Mesenchymal stem cell (in vitro differentiated cells and primary cell): Measurements from ENCODE around the gene PHACTR2.

Source experiments
- DNase-seq: peaks from one replicate; pipeline ENCODE4 v3.0.0-alpha.2; 2013
- H2AFZ ChIP-seq: one replicate; pipeline ENCODE4 v1.6.1; 2013; ENCODE audit warnings: low read depth, mild to moderate bottlenecking, control low read depth, inconsistent platforms, low read length, moderate library complexity
- H2AK5ac ChIP-seq: 2 replicates; pipeline ENCODE4 v1.6.1; 2013; ENCODE audit warnings: low read length, moderate library complexity, mild to moderate bottlenecking, inconsistent platforms; ENCODE audit not compliant: severe bottlenecking
- H2BK120ac ChIP-seq: one replicate; pipeline ENCODE4 v1.6.1; 2013; ENCODE audit warnings: low read depth, mild to moderate bottlenecking, inconsistent platforms, low read length, moderate library complexity
- H2BK12ac ChIP-seq, 2 experiments: one replicate each; pipeline ENCODE4 v1.6.1; 2013; ENCODE audit warnings: inconsistent platforms in 2 of 2, low read length in 2 of 2, mild to moderate bottlenecking in 2 of 2, moderate library complexity in 2 of 2, control low read depth in 1 of 2
- H2BK15ac ChIP-seq: one replicate; pipeline ENCODE4 v1.6.1; 2013; ENCODE audit warnings: mild to moderate bottlenecking, low read depth, inconsistent platforms; ENCODE audit not compliant: poor library complexity, severe bottlenecking
- H2BK5ac ChIP-seq: 2 replicates; pipeline ENCODE4 v1.6.1; 2013; ENCODE audit warnings: low read depth, mild to moderate bottlenecking, low read length, control low read depth, inconsistent platforms; ENCODE audit not compliant: poor library complexity, severe bottlenecking
- H3K14ac ChIP-seq, 2 experiments: one replicate each; pipeline ENCODE4 v1.6.1; 2013; ENCODE audit warnings: inconsistent platforms in 2 of 2, low read length in 2 of 2, control low read depth in 1 of 2, mild to moderate bottlenecking in 1 of 2, moderate library complexity in 1 of 2
- H3K18ac ChIP-seq, 2 experiments: one replicate each; pipeline ENCODE4 v1.6.1; 2013; ENCODE audit warnings: inconsistent platforms in 2 of 2, low read length in 2 of 2, control low read depth in 1 of 2, low read depth in 1 of 2, mild to moderate bottlenecking in 1 of 2
- H3K23ac ChIP-seq, 2 experiments: one replicate each; pipeline ENCODE4 v1.6.1; 2013; ENCODE audit warnings: inconsistent platforms in 2 of 2, low read length in 2 of 2, mild to moderate bottlenecking in 2 of 2, moderate library complexity in 2 of 2, control low read depth in 1 of 2
- H3K27ac ChIP-seq: 2 replicates; pipeline ENCODE4 v1.5.1; 2013; ENCODE audit warnings: mild to moderate bottlenecking, moderate library complexity, low read length, control low read depth, inconsistent platforms; ENCODE audit not compliant: poor library complexity, severe bottlenecking
- H3K27me3 ChIP-seq, 2 experiments: 2 replicates each; pipeline versions ENCODE4 v1.6.1 to v1.7.0; 2013; ENCODE audit warnings: low read length in 2 of 2, mild to moderate bottlenecking in 2 of 2, moderate library complexity in 2 of 2, control low read depth in 1 of 2, inconsistent platforms in 1 of 2; ENCODE audit not compliant: control insufficient read depth in 1 of 2, insufficient read depth in 1 of 2
- H3K36me3 ChIP-seq, 2 experiments: 2 replicates each; pipeline versions ENCODE4 v1.6.1 to v1.7.0; 2013; ENCODE audit warnings: low read length in 2 of 2, control low read depth in 1 of 2, inconsistent platforms in 1 of 2, low read depth in 1 of 2, mild to moderate bottlenecking in 1 of 2; ENCODE audit not compliant: insufficient read depth in 2 of 2, control insufficient read depth in 1 of 2
- H3K4ac ChIP-seq, 2 experiments: one replicate each; pipeline ENCODE4 v1.6.1; 2013; ENCODE audit warnings: inconsistent platforms in 2 of 2, low read length in 2 of 2, mild to moderate bottlenecking in 2 of 2, moderate library complexity in 2 of 2, control low read depth in 1 of 2, low read depth in 1 of 2
- H3K4me1 ChIP-seq: 2 replicates; pipeline ENCODE4 v1.6.1; 2013; ENCODE audit warnings: low read depth, low read length, control low read depth; ENCODE audit not compliant: control insufficient read depth, insufficient read depth
- H3K4me2 ChIP-seq: 2 replicates; pipeline ENCODE4 v1.6.1; 2013; ENCODE audit warnings: low read length, mild to moderate bottlenecking, inconsistent platforms; ENCODE audit not compliant: poor library complexity, severe bottlenecking
- H3K4me3 ChIP-seq, 2 experiments: 2 replicates each; pipeline versions ENCODE4 v1.5.1 to v1.7.0; 2013; ENCODE audit warnings: low read length in 2 of 2, mild to moderate bottlenecking in 2 of 2, control low read depth in 1 of 2, low read depth in 1 of 2; ENCODE audit not compliant: insufficient read depth in 1 of 2
- H3K79me1 ChIP-seq: replicated peaks from 2 replicates; pipeline ENCODE4 v1.6.1; 2013; ENCODE audit warnings: mild to moderate bottlenecking, control low read depth, low read length, inconsistent platforms; ENCODE audit not compliant: poor library complexity, severe bottlenecking
- H3K9ac ChIP-seq: 2 replicates; pipeline ENCODE4 v1.7.0; 2013; ENCODE audit warnings: mild to moderate bottlenecking, low read length, moderate library complexity
- H3K9me3 ChIP-seq: 2 replicates; pipeline ENCODE4 v1.7.0; 2013; ENCODE audit warnings: mild to moderate bottlenecking, low read length; ENCODE audit not compliant: control insufficient read depth
- H4K8ac ChIP-seq: one replicate; pipeline ENCODE4 v1.6.1; 2013; ENCODE audit warnings: inconsistent platforms, mild to moderate bottlenecking, low read length, moderate library complexity
- H4K91ac ChIP-seq: one replicate; pipeline ENCODE4 v1.6.1; 2013; ENCODE audit warnings: mild to moderate bottlenecking, low read length, inconsistent platforms
- WGBS: methylation state at CpG from one replicate; pipeline ENCODE4 v1.1.7; 2013; ENCODE audit warnings: mixed read lengths; 5-methylcytosine and 5-hydroxymethylcytosine counted together

PHACTR2 gene

DNA sequence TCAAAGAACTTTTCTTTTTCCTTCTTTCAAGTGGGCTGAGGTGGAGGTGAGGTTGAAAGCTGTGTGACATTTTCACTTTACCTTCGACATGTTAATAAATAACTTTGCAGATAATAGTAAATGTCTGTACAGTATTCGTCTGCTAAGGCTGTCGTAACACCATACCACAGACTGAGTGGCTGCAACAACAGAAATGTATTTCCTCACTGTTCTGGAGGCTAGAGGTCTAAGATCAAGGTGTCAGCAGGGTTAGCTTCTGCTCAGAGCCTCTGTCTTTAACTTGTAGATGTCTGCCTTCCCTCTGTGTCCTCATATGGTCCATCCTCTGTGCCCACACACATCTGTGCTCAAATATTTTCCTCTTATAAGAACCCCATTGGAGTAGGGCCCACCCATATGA is 14.9 kb downstream of the PHACTR2 start:
- no peak overlapping the region for H3K9ac ChIP-seq
- no peak for DNase-seq
- no peak overlapping the region for H4K91ac ChIP-seq
- H3K14ac ChIP-seq = no peak overlapping the region
- H2AK5ac ChIP-seq = no peak overlapping the region
- H3K4me3 ChIP-seq = no peak overlapping the region
- H3K4ac ChIP-seq = no peak overlapping the region
- WGBS = 86% methylated on average over 2 of the region's 3 CpGs
- no peak overlapping the region for H3K23ac ChIP-seq
- no peaks in the 10 kb centered on the region for H3K27me3 ChIP-seq
- H2AFZ ChIP-seq = no peak overlapping the region
- no peak overlapping the region for H2BK5ac ChIP-seq
- H3K4me2 ChIP-seq = no peak overlapping the region
- peaks cover 17% of the 10 kb centered on the region for H3K79me1 ChIP-seq
- H3K4me1 ChIP-seq = peaks cover 5% of the 10 kb centered on the region
- peaks cover 0 to 3% of the 10 kb centered on the region in 2 experiments for H3K36me3 ChIP-seq
- no peak overlapping the region for H2BK15ac ChIP-seq
- no peak overlapping the region for H2BK12ac ChIP-seq
- H3K9me3 ChIP-seq = no peaks in the 10 kb centered on the region
- H2BK120ac ChIP-seq = no peak overlapping the region
- H3K18ac ChIP-seq = no peak overlapping the region
- no peak overlapping the region for H4K8ac ChIP-seq
- no peak overlapping the region for H3K27ac ChIP-seq

DNA sequence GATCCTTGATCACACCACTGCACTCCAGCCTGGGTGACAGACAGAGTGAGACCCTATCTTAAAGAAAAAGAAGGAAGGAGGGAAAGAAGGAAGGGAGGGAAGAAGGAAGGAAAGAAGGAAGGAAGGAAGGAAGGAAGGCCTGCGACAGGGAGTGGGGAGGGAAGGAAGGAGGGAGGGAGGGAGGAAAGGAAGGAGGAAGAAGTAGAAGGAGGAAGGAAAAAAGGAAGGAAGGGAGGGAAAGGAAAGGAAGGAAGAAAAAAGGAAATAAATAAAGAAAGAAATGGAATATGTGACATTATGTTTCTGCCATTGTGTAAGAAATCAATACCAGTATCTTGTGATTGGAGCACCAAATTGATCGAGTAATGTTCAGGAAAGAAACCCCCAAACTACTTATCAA is 16.2 kb downstream of the PHACTR2 start:
- WGBS = 98% methylated on average over 2 of the region's 2 CpGs
- peaks cover 0 to under 1% of the 10 kb centered on the region in 2 experiments for H3K36me3 ChIP-seq
- no peak overlapping the region for H3K4me3 ChIP-seq
- H3K14ac ChIP-seq = no peak overlapping the region
- no peak overlapping the region for H3K18ac ChIP-seq
- no peak overlapping the region for H3K23ac ChIP-seq
- no peaks in the 10 kb centered on the region for H3K27me3 ChIP-seq
- no peak overlapping the region for H2AFZ ChIP-seq
- no peak overlapping the region for H2BK12ac ChIP-seq
- H3K9me3 ChIP-seq = no peaks in the 10 kb centered on the region
- H3K4me2 ChIP-seq = no peak overlapping the region
- no peak overlapping the region for H4K91ac ChIP-seq
- H2AK5ac ChIP-seq = no peak overlapping the region
- no peak overlapping the region for H2BK5ac ChIP-seq
- H3K4me1 ChIP-seq = peaks cover 6% of the 10 kb centered on the region
- DNase-seq = no peak
- H3K79me1 ChIP-seq = peaks cover 15% of the 10 kb centered on the region
- no peak overlapping the region for H2BK15ac ChIP-seq
- no peak overlapping the region for H3K4ac ChIP-seq
- no peak overlapping the region for H3K9ac ChIP-seq
- H2BK120ac ChIP-seq = no peak overlapping the region
- H3K27ac ChIP-seq = no peak overlapping the region
- H4K8ac ChIP-seq = no peak overlapping the region

DNA sequence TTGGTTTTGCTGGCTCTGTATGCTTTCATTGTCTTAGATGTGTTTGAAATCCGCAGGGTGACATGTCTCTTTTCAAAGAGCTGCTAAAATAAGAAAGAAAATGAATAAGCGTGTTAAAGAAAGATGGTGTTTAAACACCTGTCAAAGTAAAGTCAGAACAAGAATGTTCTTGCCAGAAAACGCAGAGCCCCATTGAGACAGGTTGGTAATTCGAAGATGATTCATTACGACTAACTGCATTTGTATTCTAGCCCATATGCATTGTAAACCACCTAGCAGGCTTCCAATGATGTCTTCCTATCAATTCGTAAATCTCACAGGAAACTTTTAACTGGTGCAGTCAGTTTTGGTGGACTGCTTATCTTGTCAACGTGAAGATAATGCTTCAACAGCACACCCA is 16.8 kb downstream of the PHACTR2 start:
- Histone ChIP-seq H2AK5ac (no peak overlapping the region), H3K4me1 (peaks cover 6% of the 10 kb centered on the region), H4K91ac (no peak overlapping the region), H3K18ac (no peak overlapping the region), H3K9ac (no peak overlapping the region), H4K8ac (no peak overlapping the region), H3K36me3 (no peaks in the 10 kb centered on the region), H2BK12ac (no peak overlapping the region), H2BK15ac (no peak overlapping the region), H3K4ac (no peak overlapping the region), H3K79me1 (peaks cover 20% of the 10 kb centered on the region), H3K9me3 (no peaks in the 10 kb centered on the region), H2BK5ac (no peak overlapping the region), H3K23ac (no peak overlapping the region), H3K27me3 (no peaks in the 10 kb centered on the region), H3K14ac (no peak overlapping the region), H2AFZ (no peak overlapping the region), H2BK120ac (no peak overlapping the region), H3K27ac (no peak overlapping the region), H3K4me2 (no peak overlapping the region), H3K4me3 (no peak overlapping the region)
- WGBS = 61% methylated on average over 7 of the region's 7 CpGs
- no peak for DNase-seq

DNA sequence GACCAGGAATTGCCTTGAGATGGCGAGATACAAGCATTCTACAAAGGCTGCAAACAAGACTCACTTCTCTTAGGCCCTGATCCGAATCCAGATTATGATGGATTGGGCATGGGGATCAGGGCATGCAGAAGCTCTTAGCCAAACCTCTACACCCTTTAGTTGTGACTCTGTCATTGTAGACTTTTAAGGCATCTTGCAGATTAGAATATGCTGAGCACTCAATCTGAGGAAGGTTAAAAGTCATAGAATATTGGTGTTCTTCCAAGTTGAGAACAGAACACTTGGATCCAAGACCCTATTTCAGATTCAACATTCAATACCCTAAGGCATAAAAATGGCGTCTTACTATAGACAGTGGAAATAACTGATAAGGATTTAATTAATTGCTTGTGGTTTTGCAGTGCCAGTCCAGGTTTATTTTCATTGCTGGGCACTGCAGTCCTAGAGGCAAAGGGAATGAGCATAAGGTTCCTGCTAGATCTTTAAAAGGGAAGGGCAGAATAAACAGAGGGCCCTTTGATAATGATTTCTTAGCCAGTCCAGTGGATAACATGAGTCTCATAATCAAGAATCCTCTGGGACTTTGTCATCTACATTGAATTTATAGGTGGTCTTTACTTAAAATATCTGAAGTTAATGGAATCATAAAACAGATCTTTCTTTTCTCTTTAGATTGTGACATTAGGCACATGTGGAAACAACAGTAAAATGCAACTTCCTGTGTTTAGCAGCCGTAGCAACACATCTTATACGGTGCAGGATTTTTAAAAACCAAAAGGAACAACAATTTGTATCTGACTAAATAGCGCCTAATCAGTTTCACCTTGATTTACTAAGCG is 17.6 kb downstream of the PHACTR2 start:
- DNase-seq = no peak
- Histone ChIP-seq H2AK5ac (no peak overlapping the region), H3K9ac (no peak overlapping the region), H3K4me3 (no peak overlapping the region), H3K14ac (no peak overlapping the region), H3K4ac (no peak overlapping the region), H2BK5ac (no peak overlapping the region), H3K4me2 (no peak overlapping the region), H2BK120ac (no peak overlapping the region), H2BK12ac (no peak overlapping the region), H3K4me1 (peaks cover 6% of the 10 kb centered on the region), H3K36me3 (no peaks in the 10 kb centered on the region), H3K9me3 (no peaks in the 10 kb centered on the region), H3K27me3 (no peaks in the 10 kb centered on the region), H3K23ac (no peak overlapping the region), H3K79me1 (peaks cover 21% of the 10 kb centered on the region), H3K27ac (no peak overlapping the region), H4K8ac (no peak overlapping the region), H2BK15ac (no peak overlapping the region), H3K18ac (no peak overlapping the region), H4K91ac (no peak overlapping the region), H2AFZ (no peak overlapping the region)
- 60% methylated on average over 4 of the region's 7 CpGs for WGBS
